Neural cell (in vitro differentiated cells): Measurements from ENCODE around the gene ANO8. TPM values are rescaled to one million over a fixed set of nuclear protein-coding genes. Genes with fewer than 3 reads are reported as not detected.

Experiments used
- H2AFZ ChIP-seq: fragments of 200-600, 300-800 bp; sonication (generic), shearing (Covaris generic); 2 replicates; pipeline ENCODE4 v1.6.0; 2014; ENCODE audit warnings: low read depth, mild to moderate bottlenecking, antibody characterized with exemption, low read length, moderate library complexity
- H3F3A ChIP-seq: fragments of 200-600 bp; shearing (Covaris generic); 2 replicates; pipeline ENCODE4 v1.6.1; 2016; ENCODE audit warnings: mild to moderate bottlenecking, moderate library complexity, mixed read lengths, antibody characterized with exemption, low read length; ENCODE audit not compliant: insufficient read depth, poor library complexity, severe bottlenecking
- H3K27ac ChIP-seq: fragments of 200-600, 300-800 bp; sonication (generic), shearing (Covaris generic); 2 replicates; pipeline ENCODE4 v1.5.1; 2014; ENCODE audit warnings: mild to moderate bottlenecking, low read length, moderate library complexity
- H3K27me3 ChIP-seq: fragments of 300-800, 200-600 bp; sonication (generic), shearing (Covaris generic); 2 replicates; pipeline ENCODE4 v1.6.0; 2014; ENCODE audit warnings: mild to moderate bottlenecking, low read depth, low read length, moderate library complexity; ENCODE audit not compliant: insufficient read depth
- H3K36me3 ChIP-seq: fragments of 300-800, 200-600 bp; sonication (generic), shearing (Covaris generic); 2 replicates; pipeline ENCODE4 v1.5.1; 2014; ENCODE audit warnings: mild to moderate bottlenecking, antibody characterized with exemption, low read length, moderate library complexity; ENCODE audit not compliant: insufficient read depth
- H3K4me2 ChIP-seq: fragments of 300-800, 200-600 bp; sonication (generic), shearing (Covaris generic); 2 replicates; pipeline ENCODE4 v1.6.0; 2014; ENCODE audit warnings: mild to moderate bottlenecking, low read length
- H3K4me3 ChIP-seq: fragments of 300-800, 200-600 bp; sonication (generic), shearing (Covaris generic); 2 replicates; pipeline ENCODE4 v1.5.1; 2014; ENCODE audit warnings: mild to moderate bottlenecking, low read length, moderate library complexity
- H3K79me2 ChIP-seq: fragments of 200-600 bp; shearing (Covaris generic); replicated peaks from 2 replicates; pipeline ENCODE4 v1.6.0; 2014; ENCODE audit warnings: mild to moderate bottlenecking, low read length, moderate library complexity; ENCODE audit not compliant: insufficient read depth
- H3K9ac ChIP-seq: fragments of 300-800, 200-600 bp; sonication (generic), shearing (Covaris generic); 2 replicates; pipeline ENCODE4 v1.6.1; 2016; ENCODE audit warnings: mild to moderate bottlenecking, low read length, mixed read lengths
- H3K9me2 ChIP-seq: fragments of 200-600 bp; shearing (Covaris generic); 2 replicates; pipeline ENCODE4 v1.6.1; 2016; ENCODE audit warnings: mild to moderate bottlenecking, low read length, mixed read lengths; ENCODE audit not compliant: insufficient read depth
- H3K9me3 ChIP-seq: fragments of 200-600, 300-800 bp; sonication (generic), shearing (Covaris generic); 2 replicates; pipeline ENCODE4 v1.6.1; 2016; ENCODE audit warnings: mild to moderate bottlenecking, mixed run types, low read length, moderate library complexity, mixed read lengths
- H4K20me1 ChIP-seq: fragments of 200-600 bp; shearing (Covaris generic); 2 replicates; pipeline ENCODE4 v1.6.1; 2016; ENCODE audit warnings: mild to moderate bottlenecking, mixed run types; ENCODE audit not compliant: insufficient read depth
- CTCF ChIP-seq: fragments of 450-650 bp; IDR thresholded peaks from 2 replicates; pipeline ENCODE4 v1.5.1; 2014; ENCODE audit warnings: antibody characterized with exemption, mild to moderate bottlenecking, moderate library complexity; ENCODE audit not compliant: poor library complexity, severe bottlenecking
- EP300 ChIP-seq: fragments of 450-650 bp; conservative IDR thresholded peaks from 2 replicates; pipeline ENCODE4 v1.6.1; 2014; ENCODE audit warnings: antibody characterized with exemption, mild to moderate bottlenecking, moderate library complexity; ENCODE audit not compliant: poor library complexity, severe bottlenecking
- EZH2 ChIP-seq: fragments of 200-600, 300-800 bp; shearing (Covaris generic), sonication (generic); IDR thresholded peaks from 2 replicates; pipeline ENCODE4 v1.6.1; 2014; ENCODE audit warnings: antibody characterized with exemption, low read length, borderline replicate concordance, mild to moderate bottlenecking; ENCODE audit not compliant: insufficient read depth, poor library complexity, severe bottlenecking
- MXI1 ChIP-seq: fragments of 450-650 bp; conservative IDR thresholded peaks from 2 replicates; pipeline ENCODE4 v1.6.1; 2014; ENCODE audit warnings: antibody characterized with exemption, mild to moderate bottlenecking; ENCODE audit not compliant: poor library complexity, severe bottlenecking
- POLR2AphosphoS5 ChIP-seq: IDR thresholded peaks from 2 replicates; pipeline ENCODE4 v1.6.1; 2012
- RAD21 ChIP-seq: fragments of 450-650 bp; conservative IDR thresholded peaks from 2 replicates; pipeline ENCODE4 v1.6.1; 2014; ENCODE audit warnings: antibody characterized with exemption, mild to moderate bottlenecking, moderate library complexity
- REST ChIP-seq: IDR thresholded peaks from 2 replicates; pipeline ENCODE4 v1.6.1; 2012; ENCODE audit warnings: borderline replicate concordance
- SMC3 ChIP-seq: fragments of 450-650 bp; conservative IDR thresholded peaks from 2 replicates; pipeline ENCODE4 v1.6.1; 2014; ENCODE audit warnings: antibody characterized with exemption, mild to moderate bottlenecking, moderate library complexity; ENCODE audit not compliant: poor library complexity
- TAF1 ChIP-seq: IDR thresholded peaks from 2 replicates; pipeline ENCODE4 v1.6.1; 2012; ENCODE audit warnings: low read depth
- polyA plus RNA-seq: library from polyadenylated mRNA; depleted of rRNA; stranded (reverse); fragments of >200 nt; gene quantifications from 2 replicates; pipeline ENCODE4 v1.2.3, GENCODE V29; 2014

ANO8 gene
- polyA plus RNA-seq, 1 donor from 2014 or later = 51.3 TPM

GRCh38 chr19:17282488-17283125, 52.0 kb downstream of the ANO8 start:
- H3K27me3 ChIP-seq = peaks cover 12% of the 10 kb centered on the region
- H4K20me1 ChIP-seq = no peaks in the 10 kb centered on the region
- no peak overlapping the region for H2AFZ ChIP-seq
- no peak overlapping the region for H3K4me2 ChIP-seq
- TF ChIP-seq CTCF (peak; percentile 79), TAF1 (no peak), RAD21 (peak; percentile 74), EP300 (no peak), SMC3 (peak; percentile 75), EZH2 (no peak), POLR2AphosphoS5 (no peak), REST (no peak), MXI1 (peak; percentile 15)
- H3K9me3 ChIP-seq = no peaks in the 10 kb centered on the region
- H3K36me3 ChIP-seq = no peaks in the 10 kb centered on the region
- peak overlapping the region; percentile 38 for H3K4me3 ChIP-seq
- H3F3A ChIP-seq = no peaks in the 10 kb centered on the region
- H3K79me2 ChIP-seq = no peaks in the 10 kb centered on the region
- H3K27ac ChIP-seq = no peak overlapping the region
- no peak overlapping the region for H3K9ac ChIP-seq
- H3K9me2 ChIP-seq = no peaks in the 10 kb centered on the region

GRCh38 chr19:17281391-17282304, 53.0 kb downstream of the ANO8 start, which contains the start of gene ANKLE1:
ANKLE1 (plus strand) TSS chr19:17281901; CDS start chr19:17281921, 20 bp downstream.
- no peaks in the 10 kb centered on the region for H3F3A ChIP-seq
- H3K27me3 ChIP-seq = peaks cover 12% of the 10 kb centered on the region
- no peak within 1 kb of the TSS for H3K9ac ChIP-seq
- no peak within 1 kb of the TSS for H3K4me2 ChIP-seq
- H3K9me2 ChIP-seq = no peaks in the 10 kb centered on the region
- H3K27ac ChIP-seq = no peak within 1 kb of the TSS
- TF ChIP-seq EZH2 = no peak
- no peaks in the 10 kb centered on the region for H3K36me3 ChIP-seq
- peak within 1 kb of the TSS; percentile 38 for H3K4me3 ChIP-seq
- no peaks in the 10 kb centered on the region for H3K79me2 ChIP-seq
- no peak within 1 kb of the TSS for H2AFZ ChIP-seq
- no peaks in the 10 kb centered on the region for H4K20me1 ChIP-seq
- no peaks in the 10 kb centered on the region for H3K9me3 ChIP-seq
